Astrocyte of the spinal cord (primary cell): ENCODE data around the gene NOL6.

Experiments used
- DNase-seq: peaks from one replicate; pipeline ENCODE4 v3.0.0; 2011; ENCODE audit warnings: low read depth, low spot score
- H3K4me3 ChIP-seq: 2 replicates; pipeline ENCODE4 v1.5.1; 2011; ENCODE audit warnings: low read depth, mild to moderate bottlenecking, low read length, moderate library complexity
- CTCF ChIP-seq: IDR thresholded peaks from 2 replicates; pipeline ENCODE4 v1.5.1; 2012; ENCODE audit warnings: low read depth, mild to moderate bottlenecking, low read length, inconsistent platforms
- in situ Hi-C: cut with HindIII; loops from 2 replicates; pipeline ENCODE4 v1.10.0; 2017; ENCODE audit warnings: low sequenced_read_pairs

Gene NOL6

GRCh38 chr9:33418090-33418489 is 55.6 kb downstream of the NOL6 start:
- no peak for TF ChIP-seq CTCF
- H3K4me3 ChIP-seq = no peak overlapping the region
- no peak for DNase-seq
- in situ Hi-C loops = no loop called here

GRCh38 chr9:33416996-33417395 is 56.7 kb downstream of the NOL6 start:
- H3K4me3 ChIP-seq = no peak overlapping the region
- DNase-seq = no peak
- in situ Hi-C loops = no loop called here
- TF ChIP-seq CTCF = no peak

GRCh38 chr9:33415501-33416038 is 58.2 kb downstream of the NOL6 start:
- no peak overlapping the region for H3K4me3 ChIP-seq
- peak; percentile 80 for TF ChIP-seq CTCF
- peak; percentile 18 for DNase-seq
- in situ Hi-C loops = no loop called here

DNA sequence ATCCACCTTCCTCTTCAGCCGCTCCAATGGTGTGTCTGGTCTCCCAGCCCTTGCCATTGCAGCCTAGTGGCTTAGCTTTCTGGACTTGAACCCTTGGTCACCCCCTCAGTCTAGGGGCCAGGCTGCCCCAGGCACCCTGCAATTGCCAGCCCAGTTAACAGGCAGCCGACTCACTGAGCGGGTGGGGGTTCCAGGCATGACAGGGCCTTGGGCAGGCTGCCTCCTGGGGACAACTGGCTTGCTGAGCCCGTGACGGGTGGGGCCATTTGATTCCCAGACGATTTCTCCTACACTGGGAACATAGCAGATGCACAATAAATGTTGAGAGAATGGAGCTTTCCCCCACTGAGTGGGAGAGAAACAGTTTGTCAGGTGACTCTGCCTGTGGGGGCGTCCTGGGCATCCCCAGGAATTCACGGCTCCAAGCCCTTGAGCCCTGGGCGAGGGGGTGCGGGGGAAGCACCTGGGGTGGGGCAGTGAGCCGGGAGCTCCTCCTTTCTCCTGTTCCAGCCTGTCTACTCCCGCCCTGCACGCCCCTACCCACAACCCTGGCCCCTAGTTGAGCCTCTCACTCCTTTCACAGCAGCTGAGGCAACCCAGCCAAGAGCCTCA is 58.7 kb downstream of the NOL6 start:
- in situ Hi-C loops = no loop called here
- no peak for TF ChIP-seq CTCF
- no peak for DNase-seq
- H3K4me3 ChIP-seq = no peak overlapping the region

- H3K4me3 ChIP-seq = no peak overlapping the region
- DNase-seq = no peak
- in situ Hi-C loops = no loop called here
- no peak for TF ChIP-seq CTCF
These were observed 59.5 kb downstream of the NOL6 start for GRCh38 chr9:33414268-33414667.
